Stimulated activated CD4-positive, alpha-beta T cell treated with anti-CD3 and anti-CD28 coated beads, Interleukin-12 subunit alpha, Interleukin-12 subunit beta, amount 100 ng/mL, for 24 hours (primary cell): ENCODE measurements around the gene FXYD6.

ENCODE experiments used
- DNase-seq, 2 experiments: peaks; one replicate each; pipeline ENCODE4 v3.0.0-alpha.2; 2020; ENCODE audit warnings: low read depth in 2 of 2

The FXYD6 gene

GRCh38 chr11:117830674-117831351 is 45.6 kb downstream of the FXYD6 start:
- DNase-seq: no peak

- DNase-seq: no peak
These were observed 46.4 kb downstream of the FXYD6 start for GRCh38 chr11:117830072-117830471.

DNA sequence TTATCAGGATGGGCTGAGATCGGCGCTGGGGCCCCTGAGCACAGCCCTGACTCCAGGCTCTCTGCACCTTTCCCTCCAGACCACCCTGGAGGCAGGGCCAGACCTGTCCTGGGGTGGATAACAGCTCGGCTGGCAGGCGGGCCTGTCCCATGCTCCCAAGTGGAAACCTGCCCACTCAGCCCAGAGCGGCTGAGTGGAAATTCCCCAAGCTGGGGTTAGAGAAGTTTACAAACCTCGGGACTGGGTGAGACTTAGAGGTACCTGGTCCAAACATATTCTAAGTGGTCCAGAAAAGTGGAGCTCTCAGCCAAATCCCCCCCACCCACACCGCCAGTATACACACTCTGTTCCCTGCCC is 47.1 kb downstream of the FXYD6 start:
- no peak for DNase-seq

GRCh38 chr11:117828611-117829368 is 47.7 kb downstream of the FXYD6 start:
- DNase-seq: peak; percentile 62 to 77

GRCh38 chr11:117827521-117828511 is 48.6 kb downstream of the FXYD6 start:
- no peak for DNase-seq

DNA sequence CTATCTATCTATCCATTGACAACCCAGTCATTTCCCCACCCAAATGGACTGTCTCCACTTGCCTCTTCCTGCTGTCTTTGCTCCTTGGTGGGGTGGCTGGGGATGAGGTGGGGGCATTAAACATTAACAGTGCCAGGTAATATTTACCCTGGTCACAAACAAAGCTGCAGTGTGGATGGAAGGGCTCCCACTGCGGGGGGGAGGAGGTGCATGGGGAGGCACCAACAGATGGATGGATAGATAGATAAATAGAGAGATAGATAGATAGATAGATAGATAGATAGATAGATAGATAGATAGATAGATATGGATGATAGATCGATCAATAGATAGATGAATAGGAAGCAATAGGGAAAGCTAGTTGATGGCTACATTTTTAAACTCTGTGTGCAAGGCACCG is 49.6 kb downstream of the FXYD6 start:
- DNase-seq: no peak

GRCh38 chr11:117826190-117826570 is 50.3 kb downstream of the FXYD6 start:
- no peak for DNase-seq

GRCh38 chr11:117825538-117826189 is 50.8 kb downstream of the FXYD6 start:
- no peak for DNase-seq

DNA sequence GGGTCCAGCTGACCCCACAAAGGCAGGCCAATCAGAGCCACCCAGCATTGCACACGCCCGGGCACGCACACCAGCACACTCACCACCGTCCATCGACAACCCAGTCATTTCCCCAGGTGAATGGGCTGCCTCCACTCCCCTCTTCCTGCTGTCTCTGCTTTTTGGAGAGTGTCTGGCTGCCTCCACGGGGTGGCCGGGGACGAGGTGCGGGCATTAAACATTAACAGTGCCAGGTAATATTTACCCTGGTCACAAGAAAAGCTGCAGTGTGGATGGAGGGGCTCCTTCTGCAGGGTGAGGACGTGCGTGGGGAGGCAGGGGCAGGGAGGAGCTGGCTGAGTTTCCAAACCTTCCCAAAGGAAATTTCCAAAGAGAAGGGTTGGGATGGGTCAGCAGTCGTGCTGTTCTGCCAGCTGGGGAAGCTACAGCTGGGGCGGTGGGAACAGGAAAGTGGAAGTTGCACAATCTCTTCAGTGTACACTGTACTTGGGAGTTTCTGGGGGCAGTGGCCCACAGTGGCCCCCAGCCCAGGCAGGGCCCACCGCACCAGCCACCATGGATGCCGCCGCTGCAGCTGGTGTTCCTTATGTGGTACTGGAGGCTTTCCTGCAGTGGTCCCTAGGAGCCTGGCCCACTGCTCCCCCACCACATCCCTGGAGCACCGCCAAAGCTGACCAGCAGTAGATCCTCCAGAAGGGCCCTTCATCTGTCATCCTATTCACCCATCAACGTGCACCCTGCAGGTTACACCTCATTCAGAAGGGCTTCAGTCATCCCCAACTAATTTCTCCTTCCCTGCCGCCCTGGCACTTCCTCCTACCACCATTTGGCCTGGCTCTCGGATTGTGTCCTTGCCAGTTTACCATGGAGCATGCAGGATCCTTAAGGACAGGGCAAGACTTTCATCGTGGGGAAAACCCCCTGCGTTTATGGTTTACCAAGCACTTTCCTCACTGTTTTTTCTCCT is 51.6 kb downstream of the FXYD6 start, which contains the start of gene FXYD2:
Gene FXYD2 (minus strand): TSS at position 174 of the 967 bp plus-strand sequence. CDS start 66 bp downstream, at position 108.
- no peak for DNase-seq

DNA sequence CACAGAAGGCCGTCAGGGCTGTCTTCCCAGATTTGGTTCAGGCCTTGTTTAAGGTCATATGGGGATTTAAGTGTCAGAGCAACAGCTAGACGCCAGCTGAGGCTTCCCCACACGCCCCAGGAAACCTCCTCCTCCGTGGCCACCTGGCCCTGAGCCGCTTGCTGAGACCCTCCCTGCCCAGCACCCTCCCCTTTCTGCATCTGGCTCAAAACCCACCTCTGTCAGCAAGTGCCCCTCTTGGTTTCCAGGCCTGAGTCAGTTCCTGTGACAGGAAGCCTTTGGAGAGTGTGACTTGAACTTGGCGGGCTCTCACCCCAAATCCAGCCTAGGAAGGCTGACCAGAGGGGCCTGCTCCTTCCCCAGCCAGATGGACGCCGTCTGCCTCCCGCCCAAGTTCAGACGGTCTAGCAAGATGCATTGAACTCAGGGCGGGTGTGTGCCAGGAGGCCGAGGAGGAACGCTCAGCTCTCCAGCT is 52.5 kb downstream of the FXYD6 start:
- no peak for DNase-seq

- DNase-seq: no peak
These were observed 53.0 kb downstream of the FXYD6 start for GRCh38 chr11:117823294-117823945.

DNA sequence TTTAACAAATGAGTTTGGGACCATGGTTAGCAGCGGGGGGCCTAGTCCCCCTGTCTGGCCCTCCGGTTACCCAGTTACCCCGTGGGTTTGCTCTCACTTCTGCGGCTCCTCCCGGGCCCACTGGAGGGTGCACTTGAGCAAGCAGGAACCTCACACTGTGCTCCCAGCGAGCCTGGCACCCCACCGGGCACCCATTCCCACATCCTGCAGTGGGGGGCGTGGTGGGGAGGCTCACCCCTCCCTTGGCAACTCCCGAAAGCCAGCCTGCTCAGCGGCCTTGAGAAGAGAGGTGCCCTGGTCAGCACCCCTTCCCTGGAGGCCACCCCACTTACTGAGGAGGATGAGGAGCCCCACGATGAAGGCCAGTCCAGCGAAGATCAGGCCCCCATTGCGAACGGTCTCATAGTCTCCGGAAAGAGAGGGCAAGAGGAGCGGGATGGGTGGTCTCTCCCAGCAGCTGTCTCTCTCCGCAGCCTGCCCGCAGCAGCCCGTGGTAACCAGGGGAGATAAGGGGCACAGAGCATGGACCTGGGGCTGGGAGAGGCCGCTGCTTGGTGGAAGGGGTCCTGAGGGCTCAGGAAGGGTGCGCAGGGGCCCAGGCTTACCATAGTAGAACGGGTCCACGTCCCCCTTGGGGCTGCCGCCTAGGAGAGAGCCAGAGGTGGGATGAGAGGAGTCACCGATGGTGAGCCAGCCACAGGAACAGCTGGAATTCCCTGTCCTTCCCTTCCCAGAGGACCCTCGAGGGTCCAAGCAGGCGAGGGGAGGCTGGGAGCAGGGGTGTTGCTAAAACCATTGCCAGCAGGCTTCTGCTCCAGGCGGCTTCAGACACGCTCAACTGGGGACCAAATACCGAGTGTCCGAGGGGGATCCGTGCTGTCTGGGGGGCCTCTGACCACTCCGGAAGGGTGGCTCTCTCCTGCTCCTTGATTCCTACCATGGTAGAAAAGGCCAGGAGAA is 54.1 kb downstream of the FXYD6 start:
- DNase-seq: peak in 1 of 2 experiments; percentile 63

DNA sequence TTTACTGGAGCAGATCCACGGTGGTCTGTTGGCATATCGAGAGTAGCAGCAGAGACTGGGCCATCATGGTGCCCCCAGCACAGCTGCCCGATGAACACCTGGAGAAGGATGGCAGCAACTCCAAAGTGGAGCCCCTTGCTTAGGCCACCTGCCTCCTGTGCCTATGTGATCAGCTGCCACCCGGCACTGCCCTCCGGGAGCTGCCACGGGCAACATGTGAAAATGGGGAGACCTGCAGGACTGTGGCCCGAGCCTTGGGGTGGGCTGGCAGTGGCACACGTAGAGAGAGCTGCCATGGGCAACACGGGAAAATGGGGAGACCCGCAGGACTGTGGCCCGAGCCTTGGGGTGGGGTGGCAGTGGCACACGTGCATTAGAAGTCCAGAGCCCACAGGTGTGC is 55.0 kb downstream of the FXYD6 start:
- no peak for DNase-seq

DNA sequence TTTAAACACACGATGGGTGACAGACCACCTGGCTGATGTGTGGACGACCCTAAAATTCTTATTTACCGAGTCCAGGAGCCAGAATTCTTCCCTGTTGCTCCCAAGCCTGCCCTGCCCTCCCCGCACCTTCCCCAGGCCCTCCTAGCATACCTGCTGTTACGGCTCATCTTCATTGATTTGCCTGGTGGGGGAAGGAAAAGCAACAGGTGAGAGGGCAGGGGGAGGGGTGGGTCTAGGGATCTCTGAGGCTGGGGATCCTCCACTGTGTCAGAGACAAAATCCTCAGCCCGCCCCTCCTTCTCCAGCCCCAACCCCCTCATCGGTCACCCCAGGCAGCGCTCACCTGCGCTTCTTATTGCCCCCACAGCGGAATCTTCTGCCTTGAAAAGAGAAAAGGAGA is 55.9 kb downstream of the FXYD6 start:
- DNase-seq: no peak

- DNase-seq: no peak
These were observed 56.4 kb downstream of the FXYD6 start for GRCh38 chr11:117820071-117820470.

DNA sequence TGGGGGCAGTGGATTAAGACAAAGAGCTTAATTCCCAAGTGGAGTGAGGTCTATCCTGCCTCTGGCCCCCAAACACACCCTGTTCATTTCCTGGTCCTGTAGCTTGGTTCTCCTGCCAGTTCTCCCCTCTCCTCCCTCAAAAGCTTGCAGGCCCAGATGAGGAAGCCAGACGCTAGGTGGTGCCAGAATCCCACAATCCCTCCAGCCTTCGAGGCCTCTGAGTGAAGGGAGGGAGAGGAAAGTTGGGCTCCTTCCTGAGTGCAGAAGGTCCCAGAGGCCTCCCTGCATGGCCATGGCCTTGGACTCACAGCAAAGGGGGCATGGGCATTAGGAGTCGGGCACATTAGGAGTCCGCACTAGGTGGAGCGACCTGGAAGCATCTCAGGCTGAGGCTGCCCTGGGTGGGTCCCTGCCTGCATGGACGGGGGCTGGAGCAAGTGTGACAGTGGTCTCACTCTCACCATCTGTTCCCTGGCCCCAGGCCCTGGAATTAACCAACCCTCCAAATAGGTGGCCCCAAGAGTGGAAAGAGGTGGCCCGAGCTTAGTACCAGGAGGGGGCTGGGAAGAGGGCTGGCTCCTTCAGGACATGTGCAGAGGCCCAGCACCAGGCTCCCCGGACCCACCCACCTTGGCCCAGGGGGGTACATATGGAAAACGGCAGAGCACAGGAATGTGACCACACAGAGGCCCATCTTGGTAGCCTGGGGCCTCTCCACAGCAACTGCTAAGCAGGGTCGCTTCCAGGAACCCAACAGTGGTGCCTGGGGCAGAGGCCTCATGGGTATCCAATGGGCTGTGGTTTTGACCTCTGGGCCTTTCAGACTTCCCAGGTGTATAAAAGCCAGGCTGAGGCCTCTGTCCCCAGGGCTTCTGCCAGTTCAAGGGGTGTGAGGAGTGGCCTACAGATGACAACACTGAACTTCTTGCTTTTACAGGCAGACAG is 57.1 kb downstream of the FXYD6 start:
- no peak for DNase-seq
